GM23248 (cell line): ENCODE results near the gene XIRP2. TPM values are rescaled to one million over a fixed set of nuclear protein-coding genes. Genes with fewer than 3 reads are reported as not detected.

Experiments
- DNase-seq: peaks from one replicate; pipeline ENCODE4 v3.0.0-alpha.2; 2015
- H2AFZ ChIP-seq: fragments of 200-600 bp; sonication (generic); 2 replicates; pipeline ENCODE4 v1.6.1; 2016; ENCODE audit warnings: antibody characterized with exemption
- H3F3A ChIP-seq: fragments of 200-600 bp; sonication (generic); 2 replicates; pipeline ENCODE4 v1.6.1; 2016; ENCODE audit warnings: mild to moderate bottlenecking, antibody characterized with exemption, mixed run types; ENCODE audit not compliant: insufficient read depth
- H3K27ac ChIP-seq: fragments of 200-600 bp; sonication (generic); 2 replicates; pipeline ENCODE4 v1.5.1; 2016; ENCODE audit warnings: mild to moderate bottlenecking
- H3K27me3 ChIP-seq: fragments of 200-600 bp; sonication (generic); replicated peaks from 2 replicates; pipeline ENCODE4 v1.6.1; 2016; ENCODE audit warnings: mild to moderate bottlenecking; ENCODE audit not compliant: insufficient read depth
- H3K36me3 ChIP-seq: fragments of 200-600 bp; sonication (generic); 2 replicates; pipeline ENCODE4 v1.6.1; 2016; ENCODE audit warnings: low read depth, mild to moderate bottlenecking
- H3K4me1 ChIP-seq: fragments of 200-600 bp; sonication (generic); 2 replicates; pipeline ENCODE4 v1.6.1; 2016; ENCODE audit warnings: mild to moderate bottlenecking; ENCODE audit not compliant: insufficient read depth
- H3K4me2 ChIP-seq: fragments of 200-600 bp; sonication (generic); one replicate; pipeline ENCODE4 v1.6.1; 2016; ENCODE audit warnings: mild to moderate bottlenecking; ENCODE audit not compliant: unreplicated experiment
- H3K4me3 ChIP-seq: fragments of 200-600 bp; sonication (generic); 2 replicates; pipeline ENCODE4 v1.5.1; 2016; ENCODE audit warnings: mild to moderate bottlenecking
- H3K79me2 ChIP-seq: fragments of 200-600 bp; sonication (generic); 2 replicates; pipeline ENCODE4 v1.6.1; 2016; ENCODE audit warnings: mild to moderate bottlenecking; ENCODE audit not compliant: insufficient read depth
- H3K9ac ChIP-seq: fragments of 200-600 bp; sonication (generic); 2 replicates; pipeline ENCODE4 v1.6.1; 2016; ENCODE audit warnings: mild to moderate bottlenecking
- H3K9me2 ChIP-seq: fragments of 200-600 bp; sonication (generic); 2 replicates; pipeline ENCODE4 v1.6.1; 2016; ENCODE audit warnings: mixed run types, mild to moderate bottlenecking, moderate library complexity; ENCODE audit not compliant: insufficient read depth
- H3K9me3 ChIP-seq: fragments of 200-600 bp; sonication (generic); one replicate; pipeline ENCODE4 v1.6.1; 2017; ENCODE audit warnings: low read depth
- H4K20me1 ChIP-seq: fragments of 200-600 bp; sonication (generic); 2 replicates; pipeline ENCODE4 v1.6.0; 2016; ENCODE audit not compliant: insufficient read depth
- EZH2 ChIP-seq: fragments of 200-600 bp; sonication (generic); IDR thresholded peaks from 2 replicates; pipeline ENCODE4 v1.6.1; 2018; ENCODE audit warnings: antibody characterized with exemption, mild to moderate bottlenecking; ENCODE audit not compliant: insufficient read depth, poor library complexity, severe bottlenecking
- EZH2phosphoT487 ChIP-seq: fragments of 200-600 bp; sonication (generic); IDR thresholded peaks from 2 replicates; pipeline ENCODE4 v1.6.1; 2018; ENCODE audit warnings: antibody characterized with exemption, moderate library complexity, mild to moderate bottlenecking, low read depth; ENCODE audit not compliant: insufficient read depth
- WGBS, 2 experiments: methylation state at CpG; one replicate each; pipeline ENCODE4 v1.1.6; 2015 to 2017; ENCODE audit warnings: low lambda C conversion rate in 2 of 2, low coverage in 1 of 2; ENCODE audit errors: missing lambda C conversion rate in 2 of 2; 5-methylcytosine and 5-hydroxymethylcytosine counted together
- in situ Hi-C: fragments of 300-500 bp; cut with MboI; formaldehyde crosslinking; loops from 2 replicates; pipeline ENCODE4 v1.15.0; 2020
- polyA plus RNA-seq: library from polyadenylated mRNA; unstranded; fragments of >200 nt; fragmentation: Nextera tagmentation; extraction: Ambion mirVana; gene quantifications from 2 replicates; pipeline ENCODE4 v1.2.1, GENCODE V29; 2016
- total RNA-seq: library from RNA; depleted of rRNA; stranded (reverse); fragments of >200 nt; shearing (Covaris generic); gene quantifications from 2 replicates; pipeline ENCODE4 v1.2.3, GENCODE V29; 2014

Gene XIRP2
- total and polyA plus RNA-seq, 2 experiments from 2014 or later: not detected

DNA sequence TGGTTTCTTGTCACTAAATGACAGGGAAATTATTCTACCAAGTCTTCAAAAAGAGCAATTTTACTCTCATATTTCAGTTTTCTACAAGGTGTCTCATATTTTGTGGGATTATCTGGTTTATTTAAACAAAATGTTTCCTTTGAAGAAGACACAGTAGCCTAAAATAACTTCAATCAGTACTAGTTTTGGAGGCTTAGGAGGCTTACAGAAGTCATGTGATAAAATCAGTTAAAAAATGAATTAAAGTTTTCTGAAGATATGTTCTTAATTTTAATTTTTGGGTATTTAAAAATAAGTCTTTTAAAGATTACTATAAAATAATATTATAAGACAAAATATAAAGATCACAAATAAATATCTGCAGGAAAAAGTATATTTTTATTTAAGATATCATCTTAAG lies 95.9 kb downstream of the XIRP2 start:
- Histone ChIP-seq H3K9me2 (no peaks in the 10 kb centered on the region), H3K79me2 (no peaks in the 10 kb centered on the region), H3K27ac (no peak overlapping the region), H3K27me3 (no peaks in the 10 kb centered on the region), H3K9me3 (peaks cover 6% of the 10 kb centered on the region), H3K4me3 (no peak overlapping the region), H3K36me3 (no peaks in the 10 kb centered on the region), H3K9ac (no peak overlapping the region), H3K4me1 (no peaks in the 10 kb centered on the region), H3F3A (no peaks in the 10 kb centered on the region), H4K20me1 (no peaks in the 10 kb centered on the region), H3K4me2 (no peak overlapping the region), H2AFZ (no peak overlapping the region)
- TF ChIP-seq EZH2phosphoT487 (no peak), EZH2 (no peak)
- no peak for DNase-seq
- in situ Hi-C loops: no loop called here

DNA sequence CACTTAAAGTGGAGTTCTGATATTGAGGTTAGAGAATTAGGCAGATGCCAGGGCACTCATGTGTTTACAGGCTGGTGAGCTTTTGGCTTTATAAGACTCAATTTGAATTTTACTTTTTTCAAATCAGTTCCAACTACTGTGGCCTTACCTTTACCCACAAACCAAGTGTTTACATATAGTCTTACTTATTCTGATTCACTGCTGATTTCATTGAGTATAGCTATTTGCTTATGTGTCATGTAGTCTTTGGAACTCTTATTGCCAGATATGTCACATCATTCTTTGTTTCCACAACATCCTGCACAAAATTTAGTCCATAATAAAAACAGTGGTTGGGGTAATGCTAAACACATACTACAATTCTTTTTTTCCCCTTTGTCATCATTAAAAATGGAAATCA lies 96.5 kb downstream of the XIRP2 start:
- TF ChIP-seq EZH2: no peak
- no peak for TF ChIP-seq EZH2phosphoT487
- no peak overlapping the region for H2AFZ ChIP-seq
- DNase-seq: no peak
- H3K9me3 ChIP-seq: peaks cover under 1% of the 10 kb centered on the region
- no peaks in the 10 kb centered on the region for H3K9me2 ChIP-seq
- no peaks in the 10 kb centered on the region for H3K79me2 ChIP-seq
- H3K27me3 ChIP-seq: no peaks in the 10 kb centered on the region
- H3K27ac ChIP-seq: no peak overlapping the region
- no peak overlapping the region for H3K9ac ChIP-seq
- H3K4me2 ChIP-seq: no peak overlapping the region
- H3F3A ChIP-seq: no peaks in the 10 kb centered on the region
- no peak overlapping the region for H3K4me3 ChIP-seq
- in situ Hi-C loops: no loop called here
- no peaks in the 10 kb centered on the region for H3K4me1 ChIP-seq
- H3K36me3 ChIP-seq: no peaks in the 10 kb centered on the region
- no peaks in the 10 kb centered on the region for H4K20me1 ChIP-seq

DNA sequence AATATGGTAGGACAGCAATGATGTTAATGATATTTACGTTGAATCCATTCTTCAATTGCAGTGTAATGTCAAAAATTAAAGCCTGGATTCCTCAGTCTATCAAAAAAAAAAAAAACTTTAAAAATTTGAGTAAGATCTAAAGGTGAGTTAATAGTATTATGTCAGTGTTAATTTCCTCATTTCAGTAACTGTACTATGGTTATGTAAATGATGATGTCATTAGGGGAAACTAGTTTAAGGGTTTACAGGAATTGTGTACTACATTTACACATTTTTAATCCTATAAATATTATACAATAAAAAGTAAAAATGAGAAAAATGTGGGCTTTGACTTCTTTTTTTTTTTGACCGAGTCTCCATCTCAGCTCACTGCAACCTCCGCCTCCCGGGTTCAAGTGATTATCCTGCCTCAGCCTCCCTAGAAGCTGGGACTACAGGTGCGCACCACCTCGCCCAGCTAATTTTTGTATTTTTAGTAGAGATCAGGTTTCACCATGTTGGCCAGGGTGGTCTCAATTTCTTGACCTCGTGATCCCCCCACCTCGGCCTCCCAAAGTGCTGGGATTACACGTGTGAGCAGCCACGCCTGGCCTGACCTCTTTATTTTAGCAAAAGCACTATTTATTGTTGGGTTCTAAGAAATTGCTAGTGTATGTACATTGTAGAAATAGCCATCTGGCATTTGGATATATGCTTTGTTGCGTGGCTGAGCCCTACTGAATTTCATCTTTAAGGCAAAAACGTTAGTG lies 106.5 kb downstream of the XIRP2 start:
- 40 to 44% methylated on average over 12 of the region's 12 CpGs for WGBS, 2 experiments
- Histone ChIP-seq H3K9ac (no peak overlapping the region), H3K36me3 (no peaks in the 10 kb centered on the region), H3K4me2 (no peak overlapping the region), H3K9me3 (no peaks in the 10 kb centered on the region), H2AFZ (no peak overlapping the region), H3F3A (no peaks in the 10 kb centered on the region), H3K27me3 (no peaks in the 10 kb centered on the region), H3K27ac (no peak overlapping the region), H3K4me3 (no peak overlapping the region), H3K79me2 (no peaks in the 10 kb centered on the region), H4K20me1 (no peaks in the 10 kb centered on the region), H3K9me2 (no peaks in the 10 kb centered on the region), H3K4me1 (no peaks in the 10 kb centered on the region)
- DNase-seq: no peak
- TF ChIP-seq EZH2phosphoT487 (no peak), EZH2 (no peak)
- in situ Hi-C loops: no loop called here

DNA sequence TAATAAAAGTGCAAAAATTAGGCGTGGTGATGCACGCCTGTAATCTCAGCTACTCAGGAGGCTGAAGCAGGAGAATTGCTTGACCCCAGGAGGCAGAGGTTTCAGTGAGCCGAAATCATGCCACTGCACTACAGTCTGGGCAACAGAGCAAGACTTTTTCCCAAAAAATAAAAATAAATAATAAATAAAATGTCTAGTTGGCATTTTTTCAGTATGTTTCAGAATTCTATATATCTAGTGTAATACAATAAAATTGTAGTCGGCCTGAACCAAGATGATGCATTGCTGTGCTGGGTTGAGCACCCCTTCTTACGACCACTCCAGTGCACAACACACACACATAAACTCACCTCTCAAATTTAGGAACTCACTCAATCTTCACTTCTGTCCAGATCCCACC lies 108.2 kb downstream of the XIRP2 start:
- H3K36me3 ChIP-seq: no peaks in the 10 kb centered on the region
- no peaks in the 10 kb centered on the region for H3K27me3 ChIP-seq
- in situ Hi-C loops: no loop called here
- H3K79me2 ChIP-seq: no peaks in the 10 kb centered on the region
- no peak for TF ChIP-seq EZH2
- no peak overlapping the region for H3K9ac ChIP-seq
- H3K9me2 ChIP-seq: no peaks in the 10 kb centered on the region
- no peaks in the 10 kb centered on the region for H4K20me1 ChIP-seq
- H3K27ac ChIP-seq: no peak overlapping the region
- no peaks in the 10 kb centered on the region for H3K4me1 ChIP-seq
- no peaks in the 10 kb centered on the region for H3F3A ChIP-seq
- H3K4me3 ChIP-seq: no peak overlapping the region
- no peaks in the 10 kb centered on the region for H3K9me3 ChIP-seq
- 17 to 21% methylated on average over 5 of the region's 5 CpGs for WGBS, 2 experiments
- H2AFZ ChIP-seq: no peak overlapping the region
- DNase-seq: no peak
- H3K4me2 ChIP-seq: no peak overlapping the region

DNA sequence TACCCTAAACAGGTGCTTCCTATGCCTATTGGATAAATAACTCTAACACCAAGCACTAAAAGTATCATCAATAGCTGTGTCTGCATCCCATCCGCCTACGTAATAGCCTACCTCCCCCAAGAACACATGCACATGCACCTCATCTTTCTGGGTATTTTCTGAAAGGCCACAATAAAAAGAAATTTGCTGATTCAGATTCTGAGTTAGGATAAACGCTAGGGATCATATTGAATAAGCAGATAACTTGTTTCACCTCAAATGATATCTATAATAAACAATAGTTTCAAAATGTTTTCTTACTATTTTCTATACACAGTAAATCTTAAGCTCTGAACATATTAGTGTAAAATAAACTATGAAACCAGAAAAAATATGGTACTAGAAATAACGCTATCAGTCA lies 112.9 kb downstream of the XIRP2 start:
- no peak overlapping the region for H2AFZ ChIP-seq

More for the DNA sequence above, 112.9 kb downstream of the XIRP2 start:
- no peaks in the 10 kb centered on the region for H3K9me2 ChIP-seq
- in situ Hi-C loops: no loop called here
- H3K36me3 ChIP-seq: no peaks in the 10 kb centered on the region
- H3K79me2 ChIP-seq: no peaks in the 10 kb centered on the region
- H3K27ac ChIP-seq: no peak overlapping the region
- no peaks in the 10 kb centered on the region for H3F3A ChIP-seq
- DNase-seq: no peak
- 13 to 19% methylated on average over 4 of the region's 4 CpGs for WGBS, 2 experiments
- no peak for TF ChIP-seq EZH2
- TF ChIP-seq EZH2phosphoT487: no peak
- H3K4me2 ChIP-seq: no peak overlapping the region
- no peak overlapping the region for H3K9ac ChIP-seq
- H3K4me3 ChIP-seq: no peak overlapping the region
- H3K27me3 ChIP-seq: no peaks in the 10 kb centered on the region
- no peaks in the 10 kb centered on the region for H3K4me1 ChIP-seq
- no peaks in the 10 kb centered on the region for H4K20me1 ChIP-seq
- no peaks in the 10 kb centered on the region for H3K9me3 ChIP-seq
